Body of pancreas (tissue), 4 donors: ENCODE data around the gene UBQLN3.

Experiments
- POLR2A ChIP-seq, 3 donors: fragments of 450-650 bp; IDR thresholded peaks; one replicate each; pipeline ENCODE4 v1.6.1; 2016; ENCODE audit warnings: antibody characterized with exemption in 3 of 3, mild to moderate bottlenecking in 2 of 3
- TF ChIP-seq, protein P1 (sequence below), 7 experiments: fragments of 450-650 bp in 4 of 7; fragments of 200-600 bp in 3 of 7; sonication (generic) in 3 of 7; IDR thresholded peaks; one replicate each; pipeline ENCODE4 v1.5.1; 2016 to 2019; ENCODE audit warnings: antibody characterized with exemption in 7 of 7

DNA sequence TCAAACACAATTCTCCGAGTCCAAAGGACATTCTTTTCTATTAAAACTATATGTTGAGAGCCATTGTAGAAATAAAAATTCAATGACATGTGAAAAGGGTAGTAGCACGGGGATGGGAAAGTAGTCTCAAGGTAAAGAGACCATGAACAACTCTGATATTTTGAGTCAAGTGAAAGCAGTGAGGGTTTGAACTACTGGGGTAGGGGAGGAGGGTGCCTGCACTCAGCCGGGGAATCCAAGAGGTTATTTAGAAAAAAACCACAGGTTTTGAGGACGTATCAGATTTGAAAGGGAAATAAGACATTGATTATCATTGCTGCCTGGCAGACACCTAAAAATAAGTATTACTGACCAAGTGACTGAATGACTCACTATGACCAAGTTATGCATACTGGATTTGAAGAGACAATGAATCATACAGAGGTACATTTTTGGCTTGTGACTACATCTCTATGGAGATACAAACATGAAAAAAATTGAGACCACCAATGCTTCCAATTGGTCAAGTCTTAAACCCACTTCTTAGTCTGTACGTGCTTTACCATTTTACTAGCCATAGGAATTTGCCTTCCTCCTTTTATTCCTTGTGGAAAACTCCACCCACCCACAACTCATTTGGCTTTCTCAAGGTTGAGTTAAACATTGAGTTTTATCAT is 40.8 kb upstream of the UBQLN3 start:
- TF ChIP-seq, protein P1, sequence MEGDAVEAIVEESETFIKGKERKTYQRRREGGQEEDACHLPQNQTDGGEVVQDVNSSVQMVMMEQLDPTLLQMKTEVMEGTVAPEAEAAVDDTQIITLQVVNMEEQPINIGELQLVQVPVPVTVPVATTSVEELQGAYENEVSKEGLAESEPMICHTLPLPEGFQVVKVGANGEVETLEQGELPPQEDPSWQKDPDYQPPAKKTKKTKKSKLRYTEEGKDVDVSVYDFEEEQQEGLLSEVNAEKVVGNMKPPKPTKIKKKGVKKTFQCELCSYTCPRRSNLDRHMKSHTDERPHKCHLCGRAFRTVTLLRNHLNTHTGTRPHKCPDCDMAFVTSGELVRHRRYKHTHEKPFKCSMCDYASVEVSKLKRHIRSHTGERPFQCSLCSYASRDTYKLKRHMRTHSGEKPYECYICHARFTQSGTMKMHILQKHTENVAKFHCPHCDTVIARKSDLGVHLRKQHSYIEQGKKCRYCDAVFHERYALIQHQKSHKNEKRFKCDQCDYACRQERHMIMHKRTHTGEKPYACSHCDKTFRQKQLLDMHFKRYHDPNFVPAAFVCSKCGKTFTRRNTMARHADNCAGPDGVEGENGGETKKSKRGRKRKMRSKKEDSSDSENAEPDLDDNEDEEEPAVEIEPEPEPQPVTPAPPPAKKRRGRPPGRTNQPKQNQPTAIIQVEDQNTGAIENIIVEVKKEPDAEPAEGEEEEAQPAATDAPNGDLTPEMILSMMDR (IDR thresholded peaks at IDR 0.05): no peak
- TF ChIP-seq POLR2A (IDR thresholded peaks at IDR 0.05): no peak
